Activated CD8-positive, alpha-beta memory T cell treated with anti-CD3 and anti-CD28 coated beads, Interleukin-2, amount 50 U/mL, for 1 hour (primary cell): ENCODE measurements around the gene ACTR6.
"Not testable (repeated sequence)": the region's sequence is repeated elsewhere in the genome, so short reads cannot be mapped to it uniquely, and the experiment has no call there.

ENCODE experiments used
- DNase-seq: peaks from one replicate; pipeline ENCODE4 v3.0.0-alpha.2; 2020; ENCODE audit errors: extremely low read depth

The ACTR6 gene

GRCh38 chr12:100219328-100220109 lies 18.9 kb downstream of the ACTR6 start:
- DNase-seq, result no peak

- DNase-seq, result no peak
Observed at GRCh38 chr12:100221523-100221922, 20.9 kb downstream of the ACTR6 start.

- DNase-seq, result not testable (repeated sequence)
Observed at GRCh38 chr12:100222173-100222572, 21.6 kb downstream of the ACTR6 start.

- no peak for DNase-seq
Observed at GRCh38 chr12:100225491-100225890, 24.9 kb downstream of the ACTR6 start.

GRCh38 chr12:100229036-100229635 lies 28.5 kb downstream of the ACTR6 start:
- no peak for DNase-seq

- no peak for DNase-seq
Observed at GRCh38 chr12:100229876-100230275, 29.3 kb downstream of the ACTR6 start.

GRCh38 chr12:100231873-100232272 lies 31.3 kb downstream of the ACTR6 start:
- DNase-seq, result not testable (repeated sequence)

- no peak for DNase-seq
Observed at GRCh38 chr12:100234166-100234565, 33.6 kb downstream of the ACTR6 start.

- DNase-seq, result no peak
Observed at GRCh38 chr12:100234591-100235304, 34.1 kb downstream of the ACTR6 start.

- DNase-seq, result no peak
Observed at GRCh38 chr12:100238801-100239200, 38.2 kb downstream of the ACTR6 start.

GRCh38 chr12:100239589-100239988 lies 39.0 kb downstream of the ACTR6 start:
- DNase-seq, result no peak

- DNase-seq, result no peak
Observed at GRCh38 chr12:100243137-100243536, 42.5 kb downstream of the ACTR6 start.

- DNase-seq, result no peak
Observed at GRCh38 chr12:100247765-100248164, 47.1 kb downstream of the ACTR6 start.

- DNase-seq, result no peak
Observed at GRCh38 chr12:100248886-100249285, 48.3 kb downstream of the ACTR6 start.

- DNase-seq, result no peak
Observed at GRCh38 chr12:100249941-100250340, 49.3 kb downstream of the ACTR6 start.

GRCh38 chr12:100251917-100252316 lies 51.3 kb downstream of the ACTR6 start:
- DNase-seq, result no peak

- DNase-seq, result no peak
Observed at GRCh38 chr12:100253437-100253836, 52.8 kb downstream of the ACTR6 start.

GRCh38 chr12:100254876-100255275 lies 54.3 kb downstream of the ACTR6 start:
- no peak for DNase-seq

GRCh38 chr12:100258127-100258526 lies 57.5 kb downstream of the ACTR6 start:
- DNase-seq, result no peak

GRCh38 chr12:100263131-100263530 lies 62.5 kb downstream of the ACTR6 start:
- no peak for DNase-seq

GRCh38 chr12:100265107-100265506 lies 64.5 kb downstream of the ACTR6 start:
- DNase-seq, result not testable (repeated sequence)

GRCh38 chr12:100265732-100266584 lies 65.3 kb downstream of the ACTR6 start:
- DNase-seq, result no peak
